Measurements from ENCODE around the gene UBE2Q1. TPM values are rescaled to one million over a fixed set of nuclear protein-coding genes. Genes with fewer than 3 reads are reported as not detected.

The UBE2Q1 gene
- total and polyA plus RNA-seq, 2 experiments from 2014 or later = 5.7 to 37.9 TPM

DNA sequence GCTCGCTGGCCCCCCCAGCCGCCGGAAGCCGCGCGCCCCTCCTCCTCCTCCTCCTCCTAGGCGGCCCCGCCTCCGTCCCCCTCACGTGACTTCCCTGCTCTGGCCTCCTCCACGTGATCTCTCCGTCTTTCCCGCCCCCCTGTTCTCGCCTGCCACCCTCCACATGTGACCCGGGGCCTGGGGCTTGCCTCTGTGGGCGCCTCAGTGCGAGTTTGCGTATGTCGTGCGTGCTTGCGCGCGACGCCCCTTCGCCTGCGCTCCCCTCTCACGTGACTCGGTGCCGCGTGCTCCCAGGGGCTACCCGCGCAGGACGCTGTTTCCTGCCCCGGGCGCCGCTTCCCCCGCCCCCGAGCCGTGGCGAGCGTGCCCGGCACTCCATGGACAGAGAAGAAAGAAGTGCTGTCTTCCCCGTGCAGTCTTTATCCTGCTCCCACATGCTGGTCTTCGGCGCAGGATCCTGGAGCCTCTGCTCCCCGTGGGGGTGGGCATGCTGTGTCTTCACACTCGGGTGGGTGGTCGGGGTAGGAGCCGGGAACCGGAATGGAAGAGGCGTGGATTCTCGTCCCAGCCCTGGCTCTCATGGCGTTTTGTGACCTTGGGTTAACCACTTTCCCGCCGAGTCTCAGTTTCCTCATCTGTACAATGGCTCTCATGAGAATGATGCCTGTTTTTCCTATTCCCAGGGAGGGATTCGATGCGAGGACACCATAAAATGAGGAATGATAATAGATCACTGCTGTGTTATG is 431 bp upstream of the UBE2Q1 start:
- TF ChIP-seq EZH2 (IDR thresholded peaks at IDR 0.05; ENCODE audit: insufficient read depth, poor library complexity, severe bottlenecking) = no peak
- no peak for TF ChIP-seq EZH2phosphoT487 (IDR thresholded peaks at IDR 0.05; ENCODE audit: insufficient read depth, low read depth)
- Histone ChIP-seq H3K9me2 (ENCODE audit: insufficient read depth) (no peaks in the 10 kb centered on the region), H3K4me2 (ENCODE audit: unreplicated experiment) (peak overlapping the region; percentile 86), H3K79me2 (ENCODE audit: insufficient read depth) (peaks cover 43% of the 10 kb centered on the region), H3K36me3 (ENCODE audit: low read depth) (peaks cover 15% of the 10 kb centered on the region), H3K27ac (peak overlapping the region; percentile 82), H2AFZ (peak overlapping the region; percentile 88), H4K20me1 (ENCODE audit: insufficient read depth) (no peaks in the 10 kb centered on the region), H3K27me3 (replicated peaks; ENCODE audit: insufficient read depth) (no peaks in the 10 kb centered on the region), H3K9ac (peak overlapping the region; percentile 77), H3K4me1 (ENCODE audit: insufficient read depth) (peaks cover 12% of the 10 kb centered on the region), H3K9me3 (ENCODE audit: low read depth) (no peaks in the 10 kb centered on the region), H3K4me3 (peak overlapping the region; percentile 100), H3F3A (ENCODE audit: insufficient read depth) (peaks cover 9% of the 10 kb centered on the region)
- DNase-seq = peak; percentile 99
- 1% methylated on average over 45 to 48 of the region's 57 CpGs for WGBS, 2 experiments (ENCODE audit: low coverage in 1 of 2, low lambda C conversion rate in 2 of 2, missing lambda C conversion rate in 2 of 2)
- in situ Hi-C loops (cut with MboI) = no loop called here

DNA sequence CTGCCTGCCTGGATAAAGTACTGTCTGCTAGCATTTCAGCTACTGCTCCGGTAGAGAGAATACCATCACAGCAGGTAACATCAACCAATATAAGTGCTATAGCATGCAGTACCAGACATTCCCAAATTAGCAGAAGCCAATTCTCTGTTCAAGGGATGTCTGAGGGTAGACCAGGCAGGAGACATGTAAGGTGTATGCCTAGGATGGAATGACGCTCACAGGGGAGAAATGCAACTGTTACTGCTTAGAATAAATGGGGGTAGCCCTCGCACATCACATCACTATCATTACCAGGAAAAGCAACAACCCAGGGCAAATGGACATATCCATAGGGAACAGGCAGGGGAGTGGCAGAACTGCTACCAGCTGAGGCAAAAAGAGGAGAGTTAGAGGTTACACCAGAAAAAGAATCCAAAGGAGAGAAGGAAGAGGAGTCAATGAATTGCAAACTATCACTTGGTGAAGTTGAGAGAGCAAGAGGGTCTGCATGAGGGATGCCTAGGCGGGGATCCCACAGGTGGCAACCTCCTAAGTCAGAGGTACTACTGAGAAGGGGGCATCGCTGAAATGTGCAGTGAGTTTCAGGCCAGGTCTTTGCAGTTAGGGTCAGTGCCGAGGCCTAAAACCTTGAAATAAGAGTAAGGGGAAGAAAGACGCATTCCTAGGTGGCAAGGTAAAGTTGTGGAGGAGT is 1.1 kb downstream of the UBE2Q1 start:
- Histone ChIP-seq H4K20me1 (ENCODE audit: insufficient read depth) (no peaks in the 10 kb centered on the region), H3K4me3 (peak overlapping the region; percentile 100), H3K9me2 (ENCODE audit: insufficient read depth) (no peaks in the 10 kb centered on the region), H3K9ac (peak overlapping the region; percentile 96), H3K27me3 (replicated peaks; ENCODE audit: insufficient read depth) (no peaks in the 10 kb centered on the region), H3K27ac (peak overlapping the region; percentile 82; the same call in 1 of the 2 replicates), H3K4me1 (ENCODE audit: insufficient read depth) (peaks cover 12% of the 10 kb centered on the region), H3K9me3 (ENCODE audit: low read depth) (no peaks in the 10 kb centered on the region), H3K79me2 (ENCODE audit: insufficient read depth) (peaks cover 50% of the 10 kb centered on the region), H3K36me3 (ENCODE audit: low read depth) (peaks cover 30% of the 10 kb centered on the region), H3F3A (ENCODE audit: insufficient read depth) (peaks cover 9% of the 10 kb centered on the region), H3K4me2 (ENCODE audit: unreplicated experiment) (peak overlapping the region; percentile 86), H2AFZ (peak overlapping the region; percentile 59; the same call in 1 of the 2 replicates)
- in situ Hi-C loops (cut with MboI) = no loop called here
- TF ChIP-seq EZH2phosphoT487 (IDR thresholded peaks at IDR 0.05; ENCODE audit: insufficient read depth, low read depth) (no peak), EZH2 (IDR thresholded peaks at IDR 0.05; ENCODE audit: insufficient read depth, poor library complexity, severe bottlenecking) (no peak)
- DNase-seq = peak; percentile 17
- 6 to 7% methylated on average over 7 of the region's 7 CpGs for WGBS, 2 experiments (ENCODE audit: low coverage in 1 of 2, low lambda C conversion rate in 2 of 2, missing lambda C conversion rate in 2 of 2)

DNA sequence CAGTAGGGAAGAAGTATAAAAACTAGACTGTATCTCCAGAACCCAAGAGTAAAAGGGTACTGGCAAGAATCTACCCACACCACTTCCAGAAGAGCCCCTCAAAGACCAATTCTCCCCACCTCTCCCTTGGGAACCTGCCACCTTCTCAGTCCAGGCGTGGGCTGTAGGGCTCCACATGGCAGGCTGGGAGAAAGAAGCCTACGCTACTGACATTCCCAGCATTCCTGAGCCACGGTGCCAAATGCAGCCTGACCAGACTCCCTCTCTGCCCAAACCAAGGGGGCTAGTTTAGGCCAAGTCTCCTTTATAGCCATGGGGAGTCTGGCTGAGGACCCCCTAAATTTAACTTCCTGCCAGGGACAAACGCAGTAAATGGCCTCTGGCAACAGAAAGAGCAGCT is 2.0 kb downstream of the UBE2Q1 start:
- DNase-seq = peak; percentile 65
- TF ChIP-seq EZH2 (IDR thresholded peaks at IDR 0.05; ENCODE audit: insufficient read depth, poor library complexity, severe bottlenecking) = no peak
- TF ChIP-seq EZH2phosphoT487 (IDR thresholded peaks at IDR 0.05; ENCODE audit: insufficient read depth, low read depth) = no peak
- H3K9ac ChIP-seq = peak overlapping the region; percentile 96
- H3K9me3 ChIP-seq (ENCODE audit: low read depth) = no peaks in the 10 kb centered on the region
- no peaks in the 10 kb centered on the region for H4K20me1 ChIP-seq (ENCODE audit: insufficient read depth)
- H3K79me2 ChIP-seq (ENCODE audit: insufficient read depth) = peaks cover 53% of the 10 kb centered on the region
- peaks cover 34% of the 10 kb centered on the region for H3K36me3 ChIP-seq (ENCODE audit: low read depth)
- no peaks in the 10 kb centered on the region for H3K9me2 ChIP-seq (ENCODE audit: insufficient read depth)
- no peaks in the 10 kb centered on the region for H3K27me3 ChIP-seq (replicated peaks; ENCODE audit: insufficient read depth)
- H3K4me3 ChIP-seq = peak overlapping the region; percentile 100
- no peak overlapping the region for H2AFZ ChIP-seq
- no peak overlapping the region for H3K27ac ChIP-seq
- H3F3A ChIP-seq (ENCODE audit: insufficient read depth) = peaks cover 9% of the 10 kb centered on the region
- peaks cover 12% of the 10 kb centered on the region for H3K4me1 ChIP-seq (ENCODE audit: insufficient read depth)
- in situ Hi-C loops (cut with MboI) = no loop called here
- peak overlapping the region; percentile 86 for H3K4me2 ChIP-seq (ENCODE audit: unreplicated experiment)
- 3 to 7% methylated on average over 4 of the region's 4 CpGs for WGBS, 2 experiments (ENCODE audit: low coverage in 1 of 2, low lambda C conversion rate in 2 of 2, missing lambda C conversion rate in 2 of 2)

DNA sequence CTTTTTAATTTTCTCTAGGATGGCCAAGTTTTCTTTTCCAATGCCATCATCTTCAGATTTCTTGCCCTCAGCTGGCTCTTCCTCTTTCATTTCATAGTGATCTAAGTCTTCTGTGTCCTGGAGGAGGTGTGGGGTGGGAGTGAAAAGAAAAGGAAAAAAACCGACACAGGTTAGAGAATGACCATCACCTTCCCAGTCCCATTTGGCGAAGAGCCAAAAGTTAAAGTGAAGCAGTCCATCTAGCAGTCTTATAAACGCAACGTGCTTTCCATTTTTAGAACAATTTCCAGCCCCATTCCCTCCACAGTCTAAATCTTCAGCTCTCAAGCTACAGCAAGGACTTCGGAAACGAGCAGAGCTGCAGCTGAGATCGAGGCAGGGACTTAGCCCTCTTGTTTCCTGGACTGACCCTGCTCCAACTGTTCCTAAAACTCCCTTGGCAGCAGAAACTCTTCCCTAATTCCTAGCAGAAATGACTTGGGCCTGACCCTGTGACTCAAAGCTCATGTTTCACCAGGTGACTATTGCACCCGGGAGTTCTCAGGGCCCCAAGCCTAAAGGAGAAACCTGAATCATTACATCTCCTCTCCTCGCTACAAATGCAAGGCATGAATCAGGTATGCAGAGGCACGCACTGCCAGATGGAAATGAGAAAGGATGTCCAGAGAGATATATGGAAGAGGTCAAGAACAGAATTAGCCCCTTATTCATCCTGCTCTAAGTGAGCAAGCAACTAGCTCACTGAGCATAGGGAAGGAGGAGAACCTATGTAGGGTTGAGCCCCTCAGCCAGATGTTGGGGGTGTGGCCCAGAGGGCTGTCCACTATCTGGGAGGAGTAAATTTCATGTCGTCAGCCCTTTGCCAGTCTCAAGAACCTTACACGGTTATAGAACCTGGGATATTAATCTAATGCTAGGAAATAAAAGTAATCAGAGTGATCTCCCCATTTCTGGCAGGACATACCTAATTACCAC is 5.1 kb downstream of the UBE2Q1 start:
- Histone ChIP-seq H3K27me3 (replicated peaks; ENCODE audit: insufficient read depth) (no peaks in the 10 kb centered on the region), H3K9me2 (ENCODE audit: insufficient read depth) (no peaks in the 10 kb centered on the region), H2AFZ (no peak overlapping the region), H4K20me1 (ENCODE audit: insufficient read depth) (no peaks in the 10 kb centered on the region), H3K4me3 (no peak overlapping the region), H3K4me1 (ENCODE audit: insufficient read depth) (peaks cover 12% of the 10 kb centered on the region), H3K36me3 (ENCODE audit: low read depth) (peaks cover 46% of the 10 kb centered on the region), H3K9me3 (ENCODE audit: low read depth) (no peaks in the 10 kb centered on the region), H3K9ac (no peak overlapping the region), H3F3A (ENCODE audit: insufficient read depth) (peaks cover 19% of the 10 kb centered on the region), H3K79me2 (ENCODE audit: insufficient read depth) (peaks cover 53% of the 10 kb centered on the region), H3K27ac (no peak overlapping the region), H3K4me2 (ENCODE audit: unreplicated experiment) (no peak overlapping the region)
- TF ChIP-seq EZH2phosphoT487 (IDR thresholded peaks at IDR 0.05; ENCODE audit: insufficient read depth, low read depth) (no peak), EZH2 (IDR thresholded peaks at IDR 0.05; ENCODE audit: insufficient read depth, poor library complexity, severe bottlenecking) (no peak)
- in situ Hi-C loops (cut with MboI) = no loop called here
- peak; percentile 28 for DNase-seq
- 60 to 63% methylated on average over 12 of the region's 12 CpGs for WGBS, 2 experiments (ENCODE audit: low coverage in 1 of 2, low lambda C conversion rate in 2 of 2, missing lambda C conversion rate in 2 of 2)

Data from GM23248 (cell line).